HL-60 (cell line): Measurements from ENCODE around the gene SNX27.

Source experiments
- GABPA ChIP-seq: IDR thresholded peaks from 2 replicates; pipeline ENCODE4 v1.6.1; 2012; ENCODE audit warnings: low read depth
- POLR2AphosphoS5 ChIP-seq: IDR thresholded peaks from 2 replicates; pipeline ENCODE4 v1.6.1; 2012; ENCODE audit warnings: low read depth
- SPI1 ChIP-seq: IDR thresholded peaks from 2 replicates; pipeline ENCODE4 v1.6.1; 2012; ENCODE audit warnings: low read depth, mild to moderate bottlenecking, borderline replicate concordance
- TF ChIP-seq, protein P1 (sequence below): IDR thresholded peaks from one replicate; pipeline ENCODE4 v1.5.1; 2011; ENCODE audit warnings: low read length, control low read depth, inconsistent platforms; ENCODE audit not compliant: insufficient read depth
- TF ChIP-seq, protein P2 (sequence below): IDR thresholded peaks from 2 replicates; pipeline ENCODE4 v1.6.1; 2012; ENCODE audit warnings: low read depth; ENCODE audit not compliant: insufficient replicate concordance

DNA sequence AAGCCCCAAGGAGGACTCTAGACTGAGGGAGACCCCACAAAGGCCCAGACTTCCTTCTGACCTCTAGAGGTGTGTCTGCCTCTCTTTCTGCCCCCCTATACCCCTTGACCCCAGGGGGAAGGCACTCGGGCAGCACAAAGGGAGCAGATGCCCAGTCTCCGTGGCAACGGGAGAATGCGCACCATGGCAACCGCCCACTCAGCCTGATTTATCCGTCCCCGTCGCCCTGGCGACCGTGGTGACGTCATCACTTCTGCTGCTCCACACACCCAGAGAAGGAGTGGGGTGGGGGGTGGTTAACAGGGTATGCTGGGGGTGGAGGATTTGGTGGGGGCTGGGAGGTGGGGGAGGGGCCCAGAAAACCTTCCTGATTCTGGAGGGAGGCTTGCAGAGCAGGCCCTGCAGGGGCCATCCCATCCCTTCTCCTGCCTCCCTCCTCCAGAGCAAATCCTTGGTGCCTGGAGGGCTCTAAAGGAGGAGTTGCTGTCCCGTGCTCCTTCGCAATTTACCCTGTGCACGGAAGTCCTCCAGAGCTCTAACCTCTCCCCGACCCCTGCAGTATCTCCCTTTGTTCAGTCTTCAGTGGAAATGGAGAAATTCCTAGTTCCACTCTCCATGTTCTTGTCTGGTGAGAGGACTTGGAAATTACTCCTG, 98.5 kb downstream of the SNX27 start:
- TF ChIP-seq, protein P1, sequence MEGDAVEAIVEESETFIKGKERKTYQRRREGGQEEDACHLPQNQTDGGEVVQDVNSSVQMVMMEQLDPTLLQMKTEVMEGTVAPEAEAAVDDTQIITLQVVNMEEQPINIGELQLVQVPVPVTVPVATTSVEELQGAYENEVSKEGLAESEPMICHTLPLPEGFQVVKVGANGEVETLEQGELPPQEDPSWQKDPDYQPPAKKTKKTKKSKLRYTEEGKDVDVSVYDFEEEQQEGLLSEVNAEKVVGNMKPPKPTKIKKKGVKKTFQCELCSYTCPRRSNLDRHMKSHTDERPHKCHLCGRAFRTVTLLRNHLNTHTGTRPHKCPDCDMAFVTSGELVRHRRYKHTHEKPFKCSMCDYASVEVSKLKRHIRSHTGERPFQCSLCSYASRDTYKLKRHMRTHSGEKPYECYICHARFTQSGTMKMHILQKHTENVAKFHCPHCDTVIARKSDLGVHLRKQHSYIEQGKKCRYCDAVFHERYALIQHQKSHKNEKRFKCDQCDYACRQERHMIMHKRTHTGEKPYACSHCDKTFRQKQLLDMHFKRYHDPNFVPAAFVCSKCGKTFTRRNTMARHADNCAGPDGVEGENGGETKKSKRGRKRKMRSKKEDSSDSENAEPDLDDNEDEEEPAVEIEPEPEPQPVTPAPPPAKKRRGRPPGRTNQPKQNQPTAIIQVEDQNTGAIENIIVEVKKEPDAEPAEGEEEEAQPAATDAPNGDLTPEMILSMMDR = no peak
- TF ChIP-seq, protein P2, sequence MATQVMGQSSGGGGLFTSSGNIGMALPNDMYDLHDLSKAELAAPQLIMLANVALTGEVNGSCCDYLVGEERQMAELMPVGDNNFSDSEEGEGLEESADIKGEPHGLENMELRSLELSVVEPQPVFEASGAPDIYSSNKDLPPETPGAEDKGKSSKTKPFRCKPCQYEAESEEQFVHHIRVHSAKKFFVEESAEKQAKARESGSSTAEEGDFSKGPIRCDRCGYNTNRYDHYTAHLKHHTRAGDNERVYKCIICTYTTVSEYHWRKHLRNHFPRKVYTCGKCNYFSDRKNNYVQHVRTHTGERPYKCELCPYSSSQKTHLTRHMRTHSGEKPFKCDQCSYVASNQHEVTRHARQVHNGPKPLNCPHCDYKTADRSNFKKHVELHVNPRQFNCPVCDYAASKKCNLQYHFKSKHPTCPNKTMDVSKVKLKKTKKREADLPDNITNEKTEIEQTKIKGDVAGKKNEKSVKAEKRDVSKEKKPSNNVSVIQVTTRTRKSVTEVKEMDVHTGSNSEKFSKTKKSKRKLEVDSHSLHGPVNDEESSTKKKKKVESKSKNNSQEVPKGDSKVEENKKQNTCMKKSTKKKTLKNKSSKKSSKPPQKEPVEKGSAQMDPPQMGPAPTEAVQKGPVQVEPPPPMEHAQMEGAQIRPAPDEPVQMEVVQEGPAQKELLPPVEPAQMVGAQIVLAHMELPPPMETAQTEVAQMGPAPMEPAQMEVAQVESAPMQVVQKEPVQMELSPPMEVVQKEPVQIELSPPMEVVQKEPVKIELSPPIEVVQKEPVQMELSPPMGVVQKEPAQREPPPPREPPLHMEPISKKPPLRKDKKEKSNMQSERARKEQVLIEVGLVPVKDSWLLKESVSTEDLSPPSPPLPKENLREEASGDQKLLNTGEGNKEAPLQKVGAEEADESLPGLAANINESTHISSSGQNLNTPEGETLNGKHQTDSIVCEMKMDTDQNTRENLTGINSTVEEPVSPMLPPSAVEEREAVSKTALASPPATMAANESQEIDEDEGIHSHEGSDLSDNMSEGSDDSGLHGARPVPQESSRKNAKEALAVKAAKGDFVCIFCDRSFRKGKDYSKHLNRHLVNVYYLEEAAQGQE = no peak
- TF ChIP-seq POLR2AphosphoS5 (no peak), SPI1 (no peak), GABPA (no peak)
